IMR-90 (cell line): Measurements from ENCODE around the gene YIPF6. TPM values are rescaled to one million over a fixed set of nuclear protein-coding genes. Genes with fewer than 3 reads are reported as not detected.

Experiments used
- ATAC-seq: fragments of 200-7000 bp; cut with Tn5 transposase; 2 replicates; pipeline ENCODE4 v1.9.1; 2020; ENCODE audit warnings: low read depth, mild to moderate bottlenecking, moderate library complexity
- BruUV-seq: library from RNA; stranded (reverse); fragments of 400-500 nt; replicated peaks from 2 replicates; lab custom pipeline; 2021; lab: Mats Ljungman, UMichigan
- CTCF ChIA-PET: fragments of 300-600 bp; formaldehyde crosslinking; extraction: SDS; loops from one replicate; lab custom pipeline; 2021; ENCODE audit warnings: antibody characterized with exemption; lab: Yijun Ruan, JAX
- POLR2A ChIA-PET: fragments of 300-600 bp; sonication (Branson Sonifier 250); formaldehyde crosslinking; loops from one replicate; lab custom pipeline; 2022; ENCODE audit warnings: antibody characterized with exemption; ENCODE audit not compliant: unreplicated experiment; lab: Charles Lee
- DNase-seq: peaks from one replicate; pipeline ENCODE4 v3.0.0; 2013
- H2AFZ ChIP-seq: replicated peaks from 2 replicates; pipeline ENCODE3; 2013; ENCODE audit warnings: low read length, mild to moderate bottlenecking; ENCODE audit not compliant: poor library complexity
- H2AK5ac ChIP-seq: 2 replicates; pipeline ENCODE4 v1.6.1; 2013; ENCODE audit warnings: low read depth, low read length, inconsistent platforms
- H2AK9ac ChIP-seq: replicated peaks from 2 replicates; pipeline ENCODE3; 2013; ENCODE audit warnings: mild to moderate bottlenecking, low read depth, low read length, moderate library complexity; ENCODE audit not compliant: poor library complexity
- H2BK120ac ChIP-seq: 2 replicates; pipeline ENCODE4 v1.6.1; 2013; ENCODE audit warnings: low read depth, low read length, inconsistent platforms
- H2BK15ac ChIP-seq: 3 replicates; pipeline ENCODE4 v1.6.1; 2013; ENCODE audit warnings: low read depth, low read length, inconsistent platforms
- H2BK20ac ChIP-seq: 2 replicates; pipeline ENCODE4 v1.6.1; 2013; ENCODE audit warnings: low read depth, mild to moderate bottlenecking, inconsistent platforms, low read length, moderate library complexity
- H2BK5ac ChIP-seq: 2 replicates; pipeline ENCODE4 v1.6.1; 2013; ENCODE audit warnings: mild to moderate bottlenecking, low read depth, low read length, inconsistent platforms; ENCODE audit not compliant: poor library complexity, severe bottlenecking
- H3K14ac ChIP-seq: replicated peaks from 2 replicates; pipeline ENCODE4 v1.6.1; 2013; ENCODE audit warnings: low read depth, low read length, inconsistent platforms
- H3K18ac ChIP-seq: 2 replicates; pipeline ENCODE4 v1.6.1; 2013; ENCODE audit warnings: low read depth, low read length, control low read depth
- H3K23ac ChIP-seq: 2 replicates; pipeline ENCODE4 v1.6.1; 2013; ENCODE audit warnings: low read depth, low read length, inconsistent platforms
- H3K27ac ChIP-seq: 2 replicates; pipeline ENCODE4 v1.5.1; 2013; ENCODE audit warnings: mild to moderate bottlenecking, control low read depth, low read length; ENCODE audit not compliant: insufficient read depth
- H3K27me3 ChIP-seq: 2 replicates; pipeline ENCODE4 v1.6.1; 2013; ENCODE audit warnings: low read length; ENCODE audit not compliant: control insufficient read depth, insufficient read depth
- H3K36me3 ChIP-seq: 2 replicates; pipeline ENCODE4 v1.6.1; 2013; ENCODE audit warnings: low read length, mixed read lengths; ENCODE audit not compliant: control insufficient read depth, insufficient read depth
- H3K4ac ChIP-seq: 2 replicates; pipeline ENCODE4 v1.6.1; 2013; ENCODE audit warnings: low read depth, low read length, inconsistent platforms
- H3K4me1 ChIP-seq: 2 replicates; pipeline ENCODE4 v1.6.1; 2013; ENCODE audit warnings: low read length, mixed read lengths; ENCODE audit not compliant: control insufficient read depth, insufficient read depth
- H3K4me2 ChIP-seq: 2 replicates; pipeline ENCODE4 v1.6.1; 2013; ENCODE audit warnings: low read depth, mild to moderate bottlenecking, control low read depth, low read length, moderate library complexity
- H3K4me3 ChIP-seq: 2 replicates; pipeline ENCODE4 v1.5.1; 2013; ENCODE audit warnings: low read depth, mild to moderate bottlenecking, control low read depth, low read length, moderate library complexity; ENCODE audit not compliant: insufficient read depth
- H3K56ac ChIP-seq: 2 replicates; pipeline ENCODE4 v1.6.1; 2013; ENCODE audit warnings: low read length, inconsistent platforms; ENCODE audit not compliant: insufficient read depth; ENCODE audit errors: extremely low read depth
- H3K79me1 ChIP-seq, 2 experiments: 2 replicates each; pipeline ENCODE4 v1.6.1; 2013; ENCODE audit warnings: low read length in 2 of 2, inconsistent platforms in 1 of 2, low read depth in 1 of 2
- H3K9ac ChIP-seq: 2 replicates; pipeline ENCODE4 v1.6.1; 2013; ENCODE audit warnings: low read depth, low read length, control low read depth
- H3K9me1 ChIP-seq: 2 replicates; pipeline ENCODE4 v1.6.1; 2013; ENCODE audit warnings: low read length, inconsistent platforms; ENCODE audit not compliant: insufficient read depth
- H3K9me3 ChIP-seq: 2 replicates; pipeline ENCODE4 v1.6.1; 2013; ENCODE audit warnings: low read length; ENCODE audit not compliant: control insufficient read depth, insufficient read depth
- H4K20me1 ChIP-seq: 2 replicates; pipeline ENCODE4 v1.6.1; 2013; ENCODE audit warnings: low read length, inconsistent platforms; ENCODE audit not compliant: insufficient read depth
- H4K5ac ChIP-seq: 2 replicates; pipeline ENCODE4 v1.6.1; 2013; ENCODE audit warnings: mild to moderate bottlenecking, low read depth, low read length, control low read depth
- H4K8ac ChIP-seq, 2 experiments: 2 replicates each; pipeline ENCODE4 v1.6.1; 2013; ENCODE audit warnings: low read depth in 2 of 2, low read length in 2 of 2, control low read depth in 1 of 2, inconsistent platforms in 1 of 2
- H4K91ac ChIP-seq: 2 replicates; pipeline ENCODE4 v1.6.1; 2013; ENCODE audit warnings: low read depth, low read length, inconsistent platforms; ENCODE audit not compliant: insufficient read depth
- BHLHE40 ChIP-seq: fragments of 150-350 bp; IDR thresholded peaks from 2 replicates; pipeline ENCODE4 v1.6.1; 2016; ENCODE audit warnings: mild to moderate bottlenecking, low read depth, low read length
- CTCF ChIP-seq: conservative IDR thresholded peaks from 2 replicates; pipeline ENCODE4 v1.5.1; 2012; ENCODE audit warnings: mild to moderate bottlenecking, low read depth, low read length, improper control_type of control experiment
- MAZ ChIP-seq: IDR thresholded peaks from 2 replicates; pipeline ENCODE4 v1.6.1; 2012; ENCODE audit warnings: low read depth, mild to moderate bottlenecking, low read length, improper control_type of control experiment, moderate library complexity, borderline replicate concordance
- MXI1 ChIP-seq: IDR thresholded peaks from 2 replicates; pipeline ENCODE4 v1.6.1; 2012; ENCODE audit warnings: low read depth, mild to moderate bottlenecking, low read length, moderate library complexity, borderline replicate concordance
- NFE2L2 ChIP-seq: fragments of 150-350 bp; IDR thresholded peaks from 2 replicates; pipeline ENCODE4 v1.6.1; 2016; ENCODE audit warnings: low read depth, mild to moderate bottlenecking, low read length
- RAD21 ChIP-seq: IDR thresholded peaks from 2 replicates; pipeline ENCODE4 v1.6.1; 2012; ENCODE audit warnings: low read length, improper control_type of control experiment
- USF2 ChIP-seq: fragments of 150-350 bp; IDR thresholded peaks from 2 replicates; pipeline ENCODE4 v1.6.1; 2017; ENCODE audit warnings: mild to moderate bottlenecking, antibody characterized with exemption, low read length, low read depth
- WGBS, 2 experiments: methylation state at CpG; one replicate each; pipeline versions ENCODE4 v1.1.5 to v1.1.7; 2013; ENCODE audit warnings: missing lambda C conversion rate in 2 of 2; ENCODE audit not compliant: insufficient read length in 1 of 2; ENCODE audit errors: extremely low coverage in 2 of 2; 5-methylcytosine and 5-hydroxymethylcytosine counted together
- dilution Hi-C: fragments of 300-500 bp; cut with HindIII; formaldehyde crosslinking; loops from one replicate; pipeline ENCODE4 v1.14.3; 2018; ENCODE audit warnings: low sequenced_read_pairs; ENCODE audit not compliant: unreplicated experiment
- in situ Hi-C: fragments of 300-500 bp; cut with MboI; formaldehyde crosslinking; loops from 3 replicates; pipeline ENCODE4 v1.14.3; 2019; ENCODE audit warnings: low sequenced_read_pairs, inconsistent platforms, mixed read lengths
- intact Hi-C: fragments of 100-400 bp; cut with micrococcal nuclease; formaldehyde crosslinking; loops from 2 replicates; pipeline ENCODE4 v1.10.0; 2022
- polyA plus RNA-seq, 3 experiments: library from polyadenylated mRNA; depleted of rRNA; stranded (reverse); fragments of >200 nt; gene quantifications; 2 replicates each; pipeline ENCODE4 v1.2.3, GENCODE V29; 2012; ENCODE audit warnings: low replicate concordance in 1 of 3
- total RNA-seq: library from RNA; depleted of rRNA; stranded (reverse); fragments of >200 nt; gene quantifications from 2 replicates; pipeline ENCODE4 v1.2.3, GENCODE V29; 2012

Gene YIPF6
- total and polyA plus RNA-seq, 2 of the 4 experiments (the other 2 are of a cell fraction), result 9.7 to 22.4 TPM

GRCh38 chrX:68464796-68465195, 34.1 kb upstream of the YIPF6 start:
- Histone ChIP-seq H4K91ac (no peak overlapping the region), H2AFZ (no peak overlapping the region), H2BK20ac (no peak overlapping the region), H3K9me1 (no peaks in the 10 kb centered on the region), H3K27me3 (no peaks in the 10 kb centered on the region; the same call in 1 of the 2 replicates), H4K5ac (no peak overlapping the region), H2AK5ac (no peak overlapping the region), H3K27ac (no peak overlapping the region), H3K9me3 (no peaks in the 10 kb centered on the region), H2BK5ac (no peak overlapping the region), H3K23ac (no peak overlapping the region), H3K4ac (no peak overlapping the region), H4K20me1 (no peaks in the 10 kb centered on the region), H3K4me1 (no peaks in the 10 kb centered on the region), H3K36me3 (no peaks in the 10 kb centered on the region), H3K79me1 (no peaks in the 10 kb centered on the region), H4K8ac (no peak overlapping the region), H3K4me2 (no peak overlapping the region), H3K9ac (no peak overlapping the region), H2BK120ac (no peak overlapping the region), H3K14ac (no peak overlapping the region), H2AK9ac (no peak overlapping the region), H3K56ac (no peak overlapping the region), H2BK15ac (no peak overlapping the region), H3K18ac (no peak overlapping the region), H3K4me3 (no peak overlapping the region)
- BruUV-seq, result no TSS peak
- no peak for ATAC-seq
- dilution Hi-C loops, result no loop called here
- ChIA-PET POLR2A (no interaction called here), CTCF (no interaction called here)
- in situ Hi-C loops, result loop anchor here (5.0 kb wide), 1 partner anchor 267 kb away; no protein-coding TSS in a partner anchor
- TF ChIP-seq MXI1 (no peak), USF2 (no peak), NFE2L2 (no peak), RAD21 (no peak), CTCF (no peak), BHLHE40 (no peak), MAZ (no peak)
- DNase-seq, result no peak
- intact Hi-C loops, result no loop called here
- no CpG with 5 or more reads among the region's 4 CpGs for WGBS, 2 experiments
